GM23338 (cell line): Measurements from ENCODE around the gene ZNF776. TPM values are rescaled to one million over a fixed set of nuclear protein-coding genes. Genes with fewer than 3 reads are reported as not detected.

Experiments
- ATAC-seq: fragments of 200-7000 bp; cut with Tn5 transposase; 3 replicates; pipeline ENCODE4 v1.9.1; 2020
- DNase-seq: peaks from one replicate; pipeline ENCODE4 v3.0.0-alpha.2; 2015; ENCODE audit warnings: low spot score
- H2AFZ ChIP-seq: fragments of 200-600 bp; sonication (generic); 2 replicates; pipeline ENCODE4 v1.8.0; 2016; ENCODE audit warnings: antibody characterized with exemption, mild to moderate bottlenecking, moderate library complexity
- H3F3A ChIP-seq: fragments of 200-600 bp; sonication (generic); replicated peaks from 2 replicates; pipeline ENCODE4 v1.8.0; 2017; ENCODE audit warnings: antibody characterized with exemption, mixed run types, low read depth
- H3K27ac ChIP-seq: fragments of 200-600 bp; sonication (generic); 2 replicates; pipeline ENCODE4 v1.6.1; 2016; ENCODE audit warnings: low read depth
- H3K27me3 ChIP-seq: fragments of 200-600 bp; sonication (generic); 2 replicates; pipeline ENCODE4 v1.8.0; 2016; ENCODE audit warnings: mild to moderate bottlenecking, mixed run types, moderate library complexity; ENCODE audit not compliant: insufficient read depth
- H3K36me3 ChIP-seq: fragments of 200-600 bp; sonication (generic); 2 replicates; pipeline ENCODE4 v1.8.0; 2016; ENCODE audit warnings: mild to moderate bottlenecking; ENCODE audit not compliant: insufficient read depth
- H3K4me1 ChIP-seq: fragments of 200-600 bp; sonication (generic); 2 replicates; pipeline ENCODE4 v1.8.0; 2016; ENCODE audit warnings: mild to moderate bottlenecking, moderate library complexity; ENCODE audit not compliant: insufficient read depth
- H3K4me2 ChIP-seq: fragments of 200-600 bp; sonication (generic); 2 replicates; pipeline ENCODE4 v1.7.1; 2017; ENCODE audit warnings: mixed run types
- H3K4me3 ChIP-seq: fragments of 200-600 bp; sonication (generic); 2 replicates; pipeline ENCODE4 v1.6.1; 2016; ENCODE audit warnings: mixed run types
- H3K79me2 ChIP-seq: fragments of 200-600 bp; sonication (generic); replicated peaks from 2 replicates; pipeline ENCODE4 v1.8.0; 2017; ENCODE audit warnings: mild to moderate bottlenecking; ENCODE audit not compliant: insufficient read depth
- H3K9me2 ChIP-seq: fragments of 200-600 bp; sonication (generic); 2 replicates; pipeline ENCODE4 v1.8.0; 2017; ENCODE audit not compliant: insufficient read depth
- H4K20me1 ChIP-seq: fragments of 200-600 bp; sonication (generic); replicated peaks from 2 replicates; pipeline ENCODE4 v1.8.0; 2017; ENCODE audit warnings: mild to moderate bottlenecking; ENCODE audit not compliant: insufficient read depth
- H3K27ac Mint-ChIP-seq: 2 replicates; pipeline ENCODE4 v1.8.0; 2020; ENCODE audit warnings: inconsistent platforms, mild to moderate bottlenecking, moderate library complexity, mixed read lengths
- H3K27me3 Mint-ChIP-seq: 3 replicates; pipeline ENCODE4 v1.8.0; 2022; ENCODE audit warnings: low read depth, mild to moderate bottlenecking, moderate library complexity, mixed read lengths, inconsistent platforms; ENCODE audit not compliant: insufficient read depth, poor library complexity
- H3K36me3 Mint-ChIP-seq: 3 replicates; pipeline ENCODE4 v1.8.0; 2021; ENCODE audit warnings: low read depth, mild to moderate bottlenecking, inconsistent platforms, moderate library complexity, mixed read lengths
- H3K4me1 Mint-ChIP-seq: 3 replicates; pipeline ENCODE4 v1.8.0; 2020; ENCODE audit warnings: mild to moderate bottlenecking, inconsistent platforms, mixed read lengths
- H3K4me3 Mint-ChIP-seq: 3 replicates; pipeline ENCODE4 v1.8.0; 2021; ENCODE audit warnings: moderate library complexity, mild to moderate bottlenecking, inconsistent platforms, mixed read lengths
- H3K9me3 Mint-ChIP-seq: 3 replicates; pipeline ENCODE4 v1.8.0; 2020; ENCODE audit warnings: moderate library complexity, mild to moderate bottlenecking, inconsistent platforms, mixed read lengths
- CREB1 ChIP-seq: fragments of 250-450 bp; sonication (Bioruptor Pico); IDR thresholded peaks from 2 replicates; pipeline ENCODE4 v1.5.0; 2020; ENCODE audit warnings: low read depth, mild to moderate bottlenecking, moderate library complexity
- EZH2 ChIP-seq: fragments of 200-600 bp; sonication (generic); IDR thresholded peaks from one replicate; pipeline ENCODE4 v1.8.0; 2017; ENCODE audit warnings: antibody characterized with exemption, mild to moderate bottlenecking, low read depth; ENCODE audit not compliant: unreplicated experiment
- EZH2phosphoT487 ChIP-seq: fragments of 200-600 bp; sonication (generic); IDR thresholded peaks from one replicate; pipeline ENCODE4 v1.8.1; 2018; ENCODE audit warnings: antibody characterized with exemption; ENCODE audit not compliant: unreplicated experiment
- JUNB ChIP-seq: IDR thresholded peaks from one replicate; pipeline ENCODE4 v1.6.1; 2016; ENCODE audit warnings: antibody characterized with exemption; ENCODE audit not compliant: unreplicated experiment
- NANOG ChIP-seq: IDR thresholded peaks from 2 replicates; pipeline ENCODE4 v1.6.1; 2016; ENCODE audit warnings: antibody characterized with exemption, borderline replicate concordance
- POLR2AphosphoS5 ChIP-seq: IDR thresholded peaks from 2 replicates; pipeline ENCODE4 v1.6.1; 2016; ENCODE audit warnings: antibody characterized with exemption, low read depth
- STAT1 ChIP-seq: IDR thresholded peaks from one replicate; pipeline ENCODE4 v1.6.1; 2016; ENCODE audit warnings: antibody characterized with exemption; ENCODE audit not compliant: unreplicated experiment
- ZNF114 ChIP-seq: fragments of 250-450 bp; sonication (Bioruptor Pico); IDR thresholded peaks from 2 replicates; pipeline ENCODE4 v1.5.0; 2020; ENCODE audit warnings: mild to moderate bottlenecking, moderate library complexity
- ZNF331 ChIP-seq: fragments of 250-450 bp; sonication (Bioruptor Pico); IDR thresholded peaks from 2 replicates; pipeline ENCODE4 v1.5.0; 2020; ENCODE audit warnings: low read depth, mild to moderate bottlenecking, moderate library complexity
- polyA plus RNA-seq: library from polyadenylated mRNA; unstranded; fragments of >200 nt; fragmentation: Nextera tagmentation; extraction: Ambion mirVana; gene quantifications from 2 replicates; pipeline ENCODE4 v1.2.1, GENCODE V29; 2016
- total RNA-seq: library from RNA; depleted of rRNA; stranded (reverse); fragments of >200 nt; shearing (Covaris generic); gene quantifications from 2 replicates; pipeline ENCODE4 v1.2.3, GENCODE V29; 2014
- TF ChIP-seq, protein P1 (sequence below): IDR thresholded peaks from 2 replicates; pipeline ENCODE4 v1.6.1; 2016; ENCODE audit warnings: antibody characterized with exemption
- TF ChIP-seq, protein P2 (sequence below): fragments of 250-450 bp; sonication (Bioruptor Pico); IDR thresholded peaks from 2 replicates; pipeline ENCODE4 v1.5.0; 2020; ENCODE audit warnings: mild to moderate bottlenecking, moderate library complexity
- TF ChIP-seq, protein P3 (sequence below), 2 experiments: fragments of 200-600 bp in 1 of 2; sonication (generic) in 1 of 2; conservative IDR thresholded peaks; 2 replicates each; pipeline versions ENCODE4 v1.5.1 to v1.6.1; 2016 to 2017; ENCODE audit warnings: antibody characterized with exemption in 2 of 2, low read depth in 2 of 2, mild to moderate bottlenecking in 2 of 2, moderate library complexity in 1 of 2
- TF ChIP-seq, protein P4 (sequence below): IDR thresholded peaks from one replicate; pipeline ENCODE4 v1.6.1; 2018; ENCODE audit warnings: antibody characterized with exemption; ENCODE audit not compliant: unreplicated experiment

Gene ZNF776
- total and polyA plus RNA-seq, 2 experiments from 2014 or later: 5.9 to 19.4 TPM

DNA sequence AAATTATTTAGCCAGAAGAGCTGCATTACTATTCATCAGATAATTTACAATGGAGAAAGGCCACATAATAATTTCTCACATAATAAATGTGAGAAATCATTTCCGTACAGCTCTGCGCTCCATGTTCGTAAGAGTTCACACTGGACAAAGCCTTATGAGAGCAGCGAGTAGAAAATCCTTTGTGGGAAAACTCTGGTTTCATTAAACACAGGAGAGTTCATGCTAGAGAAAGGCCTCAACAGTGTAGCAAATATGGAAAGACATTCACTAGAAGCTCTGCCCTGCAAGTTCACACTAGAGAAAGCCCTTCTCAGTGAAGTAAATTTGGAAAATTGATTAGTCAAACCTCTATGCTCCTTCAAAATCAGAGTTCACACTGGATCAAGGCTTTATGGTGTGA, 8.4 kb downstream of the ZNF776 start:
- Histone ChIP-seq H3F3A (peaks cover 15% of the 10 kb centered on the region), H3K36me3 (peaks cover 54% of the 10 kb centered on the region), H3K27me3 (no peaks in the 10 kb centered on the region), H3K27ac (no peak overlapping the region), H3K4me3 (no peak overlapping the region), H2AFZ (no peak overlapping the region), H3K79me2 (peaks cover 23% of the 10 kb centered on the region), H3K4me2 (no peak overlapping the region), H3K4me1 (no peaks in the 10 kb centered on the region), H3K9me2 (no peaks in the 10 kb centered on the region), H4K20me1 (peaks cover 26% of the 10 kb centered on the region)
- ATAC-seq (no peak), DNase-seq (no peak)
- H3K4me3 Mint-ChIP-seq: no peak overlapping the region
- H3K4me1 Mint-ChIP-seq: no peaks in the 10 kb centered on the region
- H3K36me3 Mint-ChIP-seq: peaks cover 74% of the 10 kb centered on the region
- no peak overlapping the region for H3K27ac Mint-ChIP-seq
- TF ChIP-seq, protein P1, sequence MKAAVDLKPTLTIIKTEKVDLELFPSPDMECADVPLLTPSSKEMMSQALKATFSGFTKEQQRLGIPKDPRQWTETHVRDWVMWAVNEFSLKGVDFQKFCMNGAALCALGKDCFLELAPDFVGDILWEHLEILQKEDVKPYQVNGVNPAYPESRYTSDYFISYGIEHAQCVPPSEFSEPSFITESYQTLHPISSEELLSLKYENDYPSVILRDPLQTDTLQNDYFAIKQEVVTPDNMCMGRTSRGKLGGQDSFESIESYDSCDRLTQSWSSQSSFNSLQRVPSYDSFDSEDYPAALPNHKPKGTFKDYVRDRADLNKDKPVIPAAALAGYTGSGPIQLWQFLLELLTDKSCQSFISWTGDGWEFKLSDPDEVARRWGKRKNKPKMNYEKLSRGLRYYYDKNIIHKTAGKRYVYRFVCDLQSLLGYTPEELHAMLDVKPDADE: no peak
- TF ChIP-seq ZNF114 (CRISPR knock-in tag): no peak
- TF ChIP-seq, protein P2, sequence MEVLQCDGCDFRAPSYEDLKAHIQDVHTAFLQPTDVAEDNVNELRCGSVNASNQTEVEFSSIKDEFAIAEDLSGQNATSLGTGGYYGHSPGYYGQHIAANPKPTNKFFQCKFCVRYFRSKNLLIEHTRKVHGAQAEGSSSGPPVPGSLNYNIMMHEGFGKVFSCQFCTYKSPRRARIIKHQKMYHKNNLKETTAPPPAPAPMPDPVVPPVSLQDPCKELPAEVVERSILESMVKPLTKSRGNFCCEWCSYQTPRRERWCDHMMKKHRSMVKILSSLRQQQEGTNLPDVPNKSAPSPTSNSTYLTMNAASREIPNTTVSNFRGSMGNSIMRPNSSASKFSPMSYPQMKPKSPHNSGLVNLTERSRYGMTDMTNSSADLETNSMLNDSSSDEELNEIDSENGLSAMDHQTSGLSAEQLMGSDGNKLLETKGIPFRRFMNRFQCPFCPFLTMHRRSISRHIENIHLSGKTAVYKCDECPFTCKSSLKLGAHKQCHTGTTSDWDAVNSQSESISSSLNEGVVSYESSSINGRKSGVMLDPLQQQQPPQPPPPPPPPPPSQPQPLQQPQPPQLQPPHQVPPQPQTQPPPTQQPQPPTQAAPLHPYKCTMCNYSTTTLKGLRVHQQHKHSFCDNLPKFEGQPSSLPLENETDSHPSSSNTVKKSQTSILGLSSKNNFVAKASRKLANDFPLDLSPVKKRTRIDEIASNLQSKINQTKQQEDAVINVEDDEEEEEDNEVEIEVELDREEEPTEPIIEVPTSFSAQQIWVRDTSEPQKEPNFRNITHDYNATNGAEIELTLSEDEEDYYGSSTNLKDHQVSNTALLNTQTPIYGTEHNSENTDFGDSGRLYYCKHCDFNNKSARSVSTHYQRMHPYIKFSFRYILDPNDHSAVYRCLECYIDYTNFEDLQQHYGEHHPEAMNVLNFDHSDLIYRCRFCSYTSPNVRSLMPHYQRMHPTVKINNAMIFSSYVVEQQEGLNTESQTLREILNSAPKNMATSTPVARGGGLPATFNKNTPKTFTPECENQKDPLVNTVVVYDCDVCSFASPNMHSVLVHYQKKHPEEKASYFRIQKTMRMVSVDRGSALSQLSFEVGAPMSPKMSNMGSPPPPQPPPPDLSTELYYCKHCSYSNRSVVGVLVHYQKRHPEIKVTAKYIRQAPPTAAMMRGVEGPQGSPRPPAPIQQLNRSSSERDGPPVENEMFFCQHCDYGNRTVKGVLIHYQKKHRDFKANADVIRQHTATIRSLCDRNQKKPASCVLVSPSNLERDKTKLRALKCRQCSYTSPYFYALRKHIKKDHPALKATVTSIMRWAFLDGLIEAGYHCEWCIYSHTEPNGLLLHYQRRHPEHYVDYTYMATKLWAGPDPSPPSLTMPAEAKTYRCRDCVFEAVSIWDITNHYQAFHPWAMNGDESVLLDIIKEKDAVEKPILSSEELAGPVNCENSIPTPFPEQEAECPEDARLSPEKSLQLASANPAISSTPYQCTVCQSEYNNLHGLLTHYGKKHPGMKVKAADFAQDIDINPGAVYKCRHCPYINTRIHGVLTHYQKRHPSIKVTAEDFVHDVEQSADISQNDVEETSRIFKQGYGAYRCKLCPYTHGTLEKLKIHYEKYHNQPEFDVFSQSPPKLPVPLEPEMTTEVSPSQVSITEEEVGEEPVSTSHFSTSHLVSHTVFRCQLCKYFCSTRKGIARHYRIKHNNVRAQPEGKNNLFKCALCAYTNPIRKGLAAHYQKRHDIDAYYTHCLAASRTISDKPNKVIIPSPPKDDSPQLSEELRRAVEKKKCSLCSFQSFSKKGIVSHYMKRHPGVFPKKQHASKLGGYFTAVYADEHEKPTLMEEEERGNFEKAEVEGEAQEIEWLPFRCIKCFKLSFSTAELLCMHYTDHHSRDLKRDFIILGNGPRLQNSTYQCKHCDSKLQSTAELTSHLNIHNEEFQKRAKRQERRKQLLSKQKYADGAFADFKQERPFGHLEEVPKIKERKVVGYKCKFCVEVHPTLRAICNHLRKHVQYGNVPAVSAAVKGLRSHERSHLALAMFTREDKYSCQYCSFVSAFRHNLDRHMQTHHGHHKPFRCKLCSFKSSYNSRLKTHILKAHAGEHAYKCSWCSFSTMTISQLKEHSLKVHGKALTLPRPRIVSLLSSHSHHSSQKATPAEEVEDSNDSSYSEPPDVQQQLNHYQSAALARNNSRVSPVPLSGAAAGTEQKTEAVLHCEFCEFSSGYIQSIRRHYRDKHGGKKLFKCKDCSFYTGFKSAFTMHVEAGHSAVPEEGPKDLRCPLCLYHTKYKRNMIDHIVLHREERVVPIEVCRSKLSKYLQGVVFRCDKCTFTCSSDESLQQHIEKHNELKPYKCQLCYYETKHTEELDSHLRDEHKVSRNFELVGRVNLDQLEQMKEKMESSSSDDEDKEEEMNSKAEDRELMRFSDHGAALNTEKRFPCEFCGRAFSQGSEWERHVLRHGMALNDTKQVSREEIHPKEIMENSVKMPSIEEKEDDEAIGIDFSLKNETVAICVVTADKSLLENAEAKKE (CRISPR knock-in tag): no peak
- no peak for TF ChIP-seq JUNB
- TF ChIP-seq NANOG: no peak
- no peak for TF ChIP-seq EZH2
- no peak for TF ChIP-seq STAT1
- TF ChIP-seq, protein P3, sequence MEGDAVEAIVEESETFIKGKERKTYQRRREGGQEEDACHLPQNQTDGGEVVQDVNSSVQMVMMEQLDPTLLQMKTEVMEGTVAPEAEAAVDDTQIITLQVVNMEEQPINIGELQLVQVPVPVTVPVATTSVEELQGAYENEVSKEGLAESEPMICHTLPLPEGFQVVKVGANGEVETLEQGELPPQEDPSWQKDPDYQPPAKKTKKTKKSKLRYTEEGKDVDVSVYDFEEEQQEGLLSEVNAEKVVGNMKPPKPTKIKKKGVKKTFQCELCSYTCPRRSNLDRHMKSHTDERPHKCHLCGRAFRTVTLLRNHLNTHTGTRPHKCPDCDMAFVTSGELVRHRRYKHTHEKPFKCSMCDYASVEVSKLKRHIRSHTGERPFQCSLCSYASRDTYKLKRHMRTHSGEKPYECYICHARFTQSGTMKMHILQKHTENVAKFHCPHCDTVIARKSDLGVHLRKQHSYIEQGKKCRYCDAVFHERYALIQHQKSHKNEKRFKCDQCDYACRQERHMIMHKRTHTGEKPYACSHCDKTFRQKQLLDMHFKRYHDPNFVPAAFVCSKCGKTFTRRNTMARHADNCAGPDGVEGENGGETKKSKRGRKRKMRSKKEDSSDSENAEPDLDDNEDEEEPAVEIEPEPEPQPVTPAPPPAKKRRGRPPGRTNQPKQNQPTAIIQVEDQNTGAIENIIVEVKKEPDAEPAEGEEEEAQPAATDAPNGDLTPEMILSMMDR (conservative IDR thresholded peaks at IDR 0.05; ENCODE audit: low read depth in 2 of 2): no peak
- no peak for TF ChIP-seq ZNF331 (CRISPR knock-in tag)
- TF ChIP-seq POLR2AphosphoS5: no peak
- TF ChIP-seq EZH2phosphoT487: no peak
- TF ChIP-seq CREB1: no peak
- TF ChIP-seq, protein P4, sequence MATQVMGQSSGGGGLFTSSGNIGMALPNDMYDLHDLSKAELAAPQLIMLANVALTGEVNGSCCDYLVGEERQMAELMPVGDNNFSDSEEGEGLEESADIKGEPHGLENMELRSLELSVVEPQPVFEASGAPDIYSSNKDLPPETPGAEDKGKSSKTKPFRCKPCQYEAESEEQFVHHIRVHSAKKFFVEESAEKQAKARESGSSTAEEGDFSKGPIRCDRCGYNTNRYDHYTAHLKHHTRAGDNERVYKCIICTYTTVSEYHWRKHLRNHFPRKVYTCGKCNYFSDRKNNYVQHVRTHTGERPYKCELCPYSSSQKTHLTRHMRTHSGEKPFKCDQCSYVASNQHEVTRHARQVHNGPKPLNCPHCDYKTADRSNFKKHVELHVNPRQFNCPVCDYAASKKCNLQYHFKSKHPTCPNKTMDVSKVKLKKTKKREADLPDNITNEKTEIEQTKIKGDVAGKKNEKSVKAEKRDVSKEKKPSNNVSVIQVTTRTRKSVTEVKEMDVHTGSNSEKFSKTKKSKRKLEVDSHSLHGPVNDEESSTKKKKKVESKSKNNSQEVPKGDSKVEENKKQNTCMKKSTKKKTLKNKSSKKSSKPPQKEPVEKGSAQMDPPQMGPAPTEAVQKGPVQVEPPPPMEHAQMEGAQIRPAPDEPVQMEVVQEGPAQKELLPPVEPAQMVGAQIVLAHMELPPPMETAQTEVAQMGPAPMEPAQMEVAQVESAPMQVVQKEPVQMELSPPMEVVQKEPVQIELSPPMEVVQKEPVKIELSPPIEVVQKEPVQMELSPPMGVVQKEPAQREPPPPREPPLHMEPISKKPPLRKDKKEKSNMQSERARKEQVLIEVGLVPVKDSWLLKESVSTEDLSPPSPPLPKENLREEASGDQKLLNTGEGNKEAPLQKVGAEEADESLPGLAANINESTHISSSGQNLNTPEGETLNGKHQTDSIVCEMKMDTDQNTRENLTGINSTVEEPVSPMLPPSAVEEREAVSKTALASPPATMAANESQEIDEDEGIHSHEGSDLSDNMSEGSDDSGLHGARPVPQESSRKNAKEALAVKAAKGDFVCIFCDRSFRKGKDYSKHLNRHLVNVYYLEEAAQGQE: no peak
- no peaks in the 10 kb centered on the region for H3K9me3 Mint-ChIP-seq
- peaks cover 5% of the 10 kb centered on the region for H3K27me3 Mint-ChIP-seq
